GM13976 (cell line): ENCODE measurements around the gene GLUD2.
"Not testable (repeated sequence)": the region's sequence is repeated elsewhere in the genome, so short reads cannot be mapped to it uniquely, and the experiment has no call there.

Source experiments
- DNase-seq: peaks from one replicate; pipeline ENCODE4 v3.0.0; 2012; ENCODE audit warnings: low spot score
- CTCF ChIP-seq: IDR thresholded peaks from 2 replicates; pipeline ENCODE4 v1.5.1; 2012; ENCODE audit warnings: borderline replicate concordance, mild to moderate bottlenecking; ENCODE audit not compliant: insufficient read depth; ENCODE audit errors: extremely low read depth, missing control alignments, control extremely low read depth
- in situ Hi-C: fragments of 300-500 bp; cut with MboI; formaldehyde crosslinking; loops from one replicate; pipeline ENCODE4 v1.12.0; 2022; ENCODE audit warnings: low sequenced_read_pairs, mixed read lengths, inconsistent platforms; ENCODE audit not compliant: unreplicated experiment

Gene GLUD2

GRCh38 chrX:121036951-121037350 is 10.5 kb upstream of the GLUD2 start:
- no peak for TF ChIP-seq CTCF
- no peak for DNase-seq
- in situ Hi-C loops, result no loop called here

DNA sequence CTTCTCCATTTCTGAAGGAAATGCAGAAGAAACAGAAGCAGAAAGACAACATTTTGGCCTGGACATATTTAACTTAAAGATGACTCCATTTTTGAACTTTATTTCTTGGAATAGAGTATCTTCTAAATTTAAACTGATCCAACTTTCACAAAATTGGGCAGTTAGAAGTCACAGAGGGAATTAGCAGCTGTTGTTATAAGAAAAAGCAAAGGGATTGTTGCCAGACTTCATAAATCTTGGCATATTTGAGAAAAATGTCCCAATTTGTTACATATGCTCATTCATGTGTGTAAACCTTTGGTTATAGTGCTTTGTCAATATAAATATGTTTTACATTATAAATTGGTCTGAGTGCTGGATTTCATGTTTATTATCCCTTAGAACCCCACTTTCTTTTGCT is 3.4 kb downstream of the GLUD2 start:
- TF ChIP-seq CTCF, result no peak
- in situ Hi-C loops, result no loop called here
- no peak for DNase-seq

- in situ Hi-C loops, result no loop called here
- no peak for TF ChIP-seq CTCF
- DNase-seq, result no peak
These were observed 4.7 kb downstream of the GLUD2 start for GRCh38 chrX:121052122-121052521.

- DNase-seq, result no peak
- TF ChIP-seq CTCF, result no peak
- in situ Hi-C loops, result no loop called here
These were observed 14.9 kb downstream of the GLUD2 start for GRCh38 chrX:121062289-121062688.

GRCh38 chrX:121064579-121064978 is 17.2 kb downstream of the GLUD2 start:
- in situ Hi-C loops, result no loop called here
- TF ChIP-seq CTCF, result no peak
- DNase-seq, result no peak

DNA sequence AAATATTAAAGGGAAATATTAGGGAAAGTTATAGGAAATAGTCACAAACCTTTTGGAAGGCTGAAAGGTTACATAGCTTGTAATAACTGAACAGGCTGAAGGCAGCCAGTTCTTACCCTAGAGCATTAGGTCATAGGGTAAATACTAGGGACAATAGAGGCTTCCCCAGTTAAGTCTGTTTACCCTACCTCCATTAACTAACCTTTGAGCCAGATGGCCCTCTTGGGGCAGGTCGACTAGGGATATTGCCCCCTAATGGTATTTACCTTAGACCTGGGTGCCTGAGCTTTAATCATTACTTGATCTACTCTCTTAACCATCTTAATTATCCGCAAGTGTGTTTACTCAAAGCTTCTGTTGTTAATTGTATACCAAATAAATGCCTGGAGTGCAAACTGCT is 36.8 kb downstream of the GLUD2 start:
- in situ Hi-C loops, DNase-seq: not testable (repeated sequence)

- DNase-seq, result no peak
- in situ Hi-C loops, result no loop called here
- TF ChIP-seq CTCF, result no peak
These were observed 37.6 kb downstream of the GLUD2 start for GRCh38 chrX:121084903-121085611.
